BJ (cell line): Measurements from ENCODE around the gene ZFAND3. TPM values are rescaled to one million over a fixed set of nuclear protein-coding genes. Genes with fewer than 3 reads are reported as not detected.

Experiments
- CTCF ChIA-PET: fragments of 350-600 bp; formaldehyde crosslinking; extraction: SDS; loops from one replicate; lab custom pipeline; 2021; ENCODE audit warnings: antibody characterized with exemption, inconsistent platforms; lab: Yijun Ruan, JAX
- POLR2A ChIA-PET: fragments of 300-600 bp; sonication (Branson Sonifier 250); formaldehyde crosslinking; extraction: SDS; loops from one replicate; lab custom pipeline; 2021; ENCODE audit warnings: antibody characterized with exemption; lab: Charles Lee
- DNase-seq: peaks from one replicate; pipeline ENCODE4 v3.0.0-alpha.2; 2011; ENCODE audit warnings: low read depth
- H3K27me3 ChIP-seq: 2 replicates; pipeline ENCODE4 v1.6.0; 2011; ENCODE audit warnings: low read length; ENCODE audit not compliant: control insufficient read depth, insufficient read depth
- H3K36me3 ChIP-seq: 2 replicates; pipeline ENCODE4 v1.5.1; 2011; ENCODE audit warnings: low read length; ENCODE audit not compliant: control insufficient read depth, insufficient read depth
- H3K4me3 ChIP-seq: 2 replicates; pipeline ENCODE4 v1.5.1; 2011; ENCODE audit warnings: low read depth, mild to moderate bottlenecking, control low read depth, low read length
- CTCF ChIP-seq: IDR thresholded peaks from 2 replicates; pipeline ENCODE4 v1.5.1; 2011; ENCODE audit warnings: low read depth, mild to moderate bottlenecking, control low read depth, inconsistent platforms, low read length, moderate library complexity; ENCODE audit not compliant: insufficient read depth
- polyA plus RNA-seq: library from polyadenylated mRNA; depleted of rRNA; stranded (reverse); fragments of >200 nt; gene quantifications from 2 replicates; pipeline ENCODE4 v1.2.3, GENCODE V29; 2011

ZFAND3 gene
- polyA plus RNA-seq, 1 experiment: 15.5 TPM

DNA sequence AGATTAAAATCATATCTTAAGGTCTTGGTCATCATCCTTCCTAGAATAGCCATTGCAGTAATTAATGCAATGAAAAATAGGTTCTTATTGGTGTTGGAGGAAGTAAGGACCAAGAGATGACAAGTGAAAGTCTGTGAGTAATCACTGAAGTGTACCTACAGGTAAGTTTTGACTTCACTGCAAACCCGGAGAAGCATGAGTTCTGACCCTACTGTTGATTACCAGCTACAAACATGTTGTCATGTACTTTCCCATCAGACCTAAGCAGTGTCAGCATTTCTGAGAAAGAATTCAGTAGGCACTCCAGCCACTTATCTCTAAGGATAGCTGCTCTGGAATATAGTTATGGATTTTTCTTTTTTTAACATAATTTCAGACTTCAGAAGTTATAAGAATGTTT is 280.9 kb downstream of the ZFAND3 start:
- TF ChIP-seq CTCF: no peak
- ChIA-PET CTCF (no interaction called here), POLR2A (no interaction called here)

GRCh38 chr6:38103921-38104320 is 284.4 kb downstream of the ZFAND3 start:
- ChIA-PET POLR2A (no interaction called here), CTCF (interaction anchor here (0.7 kb wide), 1 partner anchor 399 kb away, joined by 3 read pairs; no protein-coding TSS in a partner anchor)

More for the DNA sequence above, 280.9 kb downstream of the ZFAND3 start:
- Histone ChIP-seq H3K27me3 (no peaks in the 10 kb centered on the region), H3K4me3 (no peak overlapping the region), H3K36me3 (no peaks in the 10 kb centered on the region)
- no peak for DNase-seq

GRCh38 chr6:38105066-38105465 is 285.5 kb downstream of the ZFAND3 start:
- no peak for DNase-seq
- Histone ChIP-seq H3K4me3 (no peak overlapping the region), H3K27me3 (no peaks in the 10 kb centered on the region), H3K36me3 (peaks cover 2% of the 10 kb centered on the region; the same call in 1 of the 2 replicates)
- ChIA-PET POLR2A (no interaction called here), CTCF (no interaction called here)
- no peak for TF ChIP-seq CTCF

More at GRCh38 chr6:38103921-38104320, 284.4 kb downstream of the ZFAND3 start:
- no peak for DNase-seq
- Histone ChIP-seq H3K4me3 (no peak overlapping the region), H3K27me3 (no peaks in the 10 kb centered on the region), H3K36me3 (peaks cover 2% of the 10 kb centered on the region; the same call in 1 of the 2 replicates)
- no peak for TF ChIP-seq CTCF

- TF ChIP-seq CTCF: no peak
- Histone ChIP-seq H3K4me3 (no peak overlapping the region), H3K27me3 (no peaks in the 10 kb centered on the region), H3K36me3 (peaks cover 2% of the 10 kb centered on the region; the same call in 1 of the 2 replicates)
- no peak for DNase-seq
- POLR2A ChIA-PET: no interaction called here
- CTCF ChIA-PET: no interaction called here
Observed at GRCh38 chr6:38107073-38107472, 287.5 kb downstream of the ZFAND3 start.

GRCh38 chr6:38110481-38110971 is 291.0 kb downstream of the ZFAND3 start:
- CTCF ChIA-PET: no interaction called here
- POLR2A ChIA-PET: no interaction called here
- no peak for TF ChIP-seq CTCF
- Histone ChIP-seq H3K27me3 (no peaks in the 10 kb centered on the region), H3K36me3 (peaks cover 2% of the 10 kb centered on the region; the same call in 1 of the 2 replicates), H3K4me3 (no peak overlapping the region)
- no peak for DNase-seq
